ENCODE data around the gene DDX27. TPM values are rescaled to one million over a fixed set of nuclear protein-coding genes. Genes with fewer than 3 reads are reported as not detected.

The DDX27 gene
- total and polyA plus RNA-seq, 2 of the 13 experiments (the other 11 are each of a cell fraction or from before 2014, with no cell fraction given): 42.6 to 72.8 TPM

DNA sequence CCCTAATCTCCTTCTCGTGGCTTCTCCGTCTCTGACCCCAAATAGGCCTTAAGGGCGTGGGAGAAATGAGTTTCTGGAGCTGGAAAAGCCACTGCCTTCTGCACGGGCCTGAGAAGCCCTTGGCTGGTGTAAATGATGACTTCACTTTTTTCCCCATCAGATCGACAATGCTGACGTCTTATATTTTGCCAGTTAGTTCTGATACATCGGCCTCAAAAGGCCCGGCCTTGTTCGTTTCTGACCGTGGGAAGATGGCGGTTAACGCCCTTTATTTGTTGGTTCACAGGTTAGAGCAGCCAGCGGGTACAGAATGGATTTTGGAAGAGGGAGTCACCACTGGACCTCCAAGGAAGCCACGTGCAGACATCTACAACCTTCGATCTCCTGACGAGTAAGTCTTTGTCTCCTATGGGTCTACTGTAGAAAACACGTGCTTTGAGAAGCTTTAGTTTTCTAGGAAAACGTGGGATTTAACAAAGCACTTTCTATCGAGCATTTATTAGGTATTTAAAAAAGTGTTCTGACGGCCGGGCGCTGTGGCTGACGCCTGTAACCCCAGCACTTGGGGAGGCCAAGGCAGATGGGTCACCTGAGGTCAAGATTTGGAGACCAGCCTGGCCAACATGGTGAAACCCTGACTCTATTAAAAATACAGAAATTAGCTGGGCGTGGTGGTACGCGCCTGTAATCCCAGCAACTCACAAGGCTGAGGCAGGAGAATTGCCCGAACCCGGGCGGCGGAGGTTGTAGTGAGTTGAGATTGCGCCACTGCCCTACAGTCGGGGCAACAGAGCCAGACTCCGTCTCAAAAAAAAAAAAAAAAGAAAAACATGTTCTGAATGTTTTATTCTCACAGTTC lies 59.8 kb downstream of the DDX27 start (continued):
- 0 out of 2 replicates have a peak, but pooled peaks have one; percentile 44 for TF ChIP-seq TGIF2 (CRISPR knock-in tag; IDR thresholded peaks at IDR 0.05)
- TF ChIP-seq, protein P1, sequence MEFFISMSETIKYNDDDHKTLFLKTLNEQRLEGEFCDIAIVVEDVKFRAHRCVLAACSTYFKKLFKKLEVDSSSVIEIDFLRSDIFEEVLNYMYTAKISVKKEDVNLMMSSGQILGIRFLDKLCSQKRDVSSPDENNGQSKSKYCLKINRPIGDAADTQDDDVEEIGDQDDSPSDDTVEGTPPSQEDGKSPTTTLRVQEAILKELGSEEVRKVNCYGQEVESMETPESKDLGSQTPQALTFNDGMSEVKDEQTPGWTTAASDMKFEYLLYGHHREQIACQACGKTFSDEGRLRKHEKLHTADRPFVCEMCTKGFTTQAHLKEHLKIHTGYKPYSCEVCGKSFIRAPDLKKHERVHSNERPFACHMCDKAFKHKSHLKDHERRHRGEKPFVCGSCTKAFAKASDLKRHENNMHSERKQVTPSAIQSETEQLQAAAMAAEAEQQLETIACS (CRISPR knock-in tag; IDR thresholded peaks at IDR 0.05): no peak
- TF ChIP-seq MYC (CRISPR knock-in tag; IDR thresholded peaks at IDR 0.05; ENCODE audit: borderline replicate concordance): no peak
- TF ChIP-seq NFIC (IDR thresholded peaks at IDR 0.05; ENCODE audit: low read length): peak; percentile 52; the same call in 1 of the 2 replicates
- TF ChIP-seq ZNF614 (CRISPR knock-in tag; IDR thresholded peaks at IDR 0.05; ENCODE audit: borderline replicate concordance): 0 out of 2 replicates have a peak, but pooled peaks have one; percentile 2
- peak; percentile 43; the same call in 1 of the 3 replicates for TF ChIP-seq MXI1 (IDR thresholded peaks at IDR 0.05; ENCODE audit: borderline replicate concordance, low read depth, low read length)
- TF ChIP-seq YEATS2 (CRISPR knock-in tag; IDR thresholded peaks at IDR 0.05; ENCODE audit: borderline replicate concordance): 0 out of 2 replicates have a peak, but pooled peaks have one; percentile 15
- no peak for TF ChIP-seq NR3C1 (CRISPR knock-in tag; IDR thresholded peaks at IDR 0.05)
- no peak for TF ChIP-seq MAFG (CRISPR knock-in tag; IDR thresholded peaks at IDR 0.05)
- no peak for TF ChIP-seq ZNF224 (CRISPR knock-in tag; IDR thresholded peaks at IDR 0.05)
- TF ChIP-seq, protein P2, sequence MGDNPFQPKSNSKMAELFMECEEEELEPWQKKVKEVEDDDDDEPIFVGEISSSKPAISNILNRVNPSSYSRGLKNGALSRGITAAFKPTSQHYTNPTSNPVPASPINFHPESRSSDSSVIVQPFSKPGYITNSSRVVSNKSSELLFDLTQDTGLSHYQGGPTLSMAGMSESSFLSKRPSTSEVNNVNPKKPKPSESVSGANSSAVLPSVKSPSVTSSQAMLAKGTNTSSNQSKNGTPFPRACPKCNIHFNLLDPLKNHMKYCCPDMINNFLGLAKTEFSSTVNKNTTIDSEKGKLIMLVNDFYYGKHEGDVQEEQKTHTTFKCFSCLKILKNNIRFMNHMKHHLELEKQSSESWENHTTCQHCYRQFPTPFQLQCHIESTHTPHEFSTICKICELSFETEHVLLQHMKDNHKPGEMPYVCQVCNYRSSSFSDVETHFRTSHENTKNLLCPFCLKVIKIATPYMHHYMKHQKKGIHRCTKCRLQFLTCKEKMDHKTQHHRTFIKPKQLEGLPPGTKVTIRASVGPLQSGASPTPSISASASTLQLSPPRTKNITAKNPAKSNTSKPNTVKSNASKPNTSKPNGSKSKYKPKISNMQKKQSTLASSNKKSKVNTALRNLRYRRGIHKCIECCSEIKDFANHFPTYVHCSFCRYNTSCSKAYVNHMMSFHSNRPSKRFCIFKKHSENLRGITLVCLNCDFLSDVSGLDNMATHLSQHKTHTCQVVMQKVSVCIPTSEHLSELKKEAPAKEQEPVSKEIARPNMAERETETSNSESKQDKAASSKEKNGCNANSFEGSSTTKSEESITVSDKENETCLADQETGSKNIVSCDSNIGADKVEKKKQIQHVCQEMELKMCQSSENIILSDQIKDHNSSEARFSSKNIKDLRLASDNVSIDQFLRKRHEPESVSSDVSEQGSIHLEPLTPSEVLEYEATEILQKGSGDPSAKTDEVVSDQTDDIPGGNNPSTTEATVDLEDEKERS (CRISPR knock-in tag; IDR thresholded peaks at IDR 0.05): peak; percentile 80
- TF ChIP-seq CCDC6 (CRISPR knock-in tag; IDR thresholded peaks at IDR 0.05): peak; percentile 8; the same call in 1 of the 2 replicates
- no peak for TF ChIP-seq ZFP62 (CRISPR knock-in tag; IDR thresholded peaks at IDR 0.05)
- TF ChIP-seq NR2F1 (CRISPR knock-in tag; IDR thresholded peaks at IDR 0.05): peak in 1 of 2 experiments; percentile 55; a peak in 1 of 4 replicates
- no peak; the same call in 1 of the 2 replicates for TF ChIP-seq ZBTB7A (CRISPR knock-in tag; IDR thresholded peaks at IDR 0.05)
- TF ChIP-seq SIN3A (IDR thresholded peaks at IDR 0.05; ENCODE audit: borderline replicate concordance, low read depth, low read length): 0 out of 2 replicates have a peak, but pooled peaks have one; percentile 12
- TF ChIP-seq ZNF232 (CRISPR knock-in tag; IDR thresholded peaks at IDR 0.05; ENCODE audit: borderline replicate concordance): peak; percentile 48; the same call in 1 of the 2 replicates
- TF ChIP-seq AKAP8 (CRISPR knock-in tag; IDR thresholded peaks at IDR 0.05): no peak
